A673 (cell line): ENCODE measurements around the gene CDH6. TPM values are rescaled to one million over a fixed set of nuclear protein-coding genes. Genes with fewer than 3 reads are reported as not detected.

Experiments
- BruUV-seq: library from RNA; stranded (reverse); fragments of 400-500 nt; replicated peaks from 2 replicates; lab custom pipeline; 2021; lab: Mats Ljungman, UMichigan
- CTCF ChIA-PET: fragments of 300-600 bp; sonication (Branson Sonifier 250); formaldehyde crosslinking; loops from one replicate; lab custom pipeline; 2022; ENCODE audit warnings: antibody characterized with exemption; lab: Charles Lee
- POLR2A ChIA-PET: fragments of 300-600 bp; sonication (Branson Sonifier 250); formaldehyde crosslinking; loops from one replicate; lab custom pipeline; 2022; ENCODE audit warnings: antibody characterized with exemption; ENCODE audit not compliant: low non-redundant PET; lab: Charles Lee
- DNase-seq: peaks from one replicate; pipeline ENCODE4 v3.0.0-alpha.2; 2015; ENCODE audit warnings: low spot score
- H3K27ac ChIP-seq: fragments of 200-600 bp; sonication (generic); 2 replicates; pipeline ENCODE4 v1.5.1; 2016; ENCODE audit warnings: mixed run types, low read depth, mild to moderate bottlenecking, mixed read lengths, antibody characterized with exemption, low read length; ENCODE audit not compliant: poor library complexity, severe bottlenecking
- H3K27me3 ChIP-seq: fragments of 200-600 bp; sonication (generic); replicated peaks from 2 replicates; pipeline ENCODE4 v1.6.1; 2017; ENCODE audit warnings: mixed run types, low read depth, mild to moderate bottlenecking, mixed read lengths, antibody characterized with exemption, low read length; ENCODE audit not compliant: insufficient read depth, poor library complexity
- H3K36me3 ChIP-seq: fragments of 200-600 bp; sonication (generic); 2 replicates; pipeline ENCODE4 v1.6.1; 2016; ENCODE audit warnings: mixed run types, mild to moderate bottlenecking, mixed read lengths, antibody characterized with exemption, low read length; ENCODE audit not compliant: insufficient read depth, poor library complexity, severe bottlenecking
- H3K4me1 ChIP-seq: fragments of 200-600 bp; sonication (generic); 2 replicates; pipeline ENCODE4 v1.6.1; 2017; ENCODE audit warnings: mixed run types, mild to moderate bottlenecking, mixed read lengths, antibody characterized with exemption, low read length; ENCODE audit not compliant: insufficient read depth, poor library complexity, severe bottlenecking
- H3K4me3 ChIP-seq: fragments of 200-600 bp; sonication (generic); 2 replicates; pipeline ENCODE4 v1.5.1; 2016; ENCODE audit warnings: low read depth, mixed run types, mild to moderate bottlenecking, mixed read lengths, low read length; ENCODE audit not compliant: poor library complexity, severe bottlenecking
- H3K9me3 ChIP-seq: fragments of 200-600 bp; sonication (generic); 2 replicates; pipeline ENCODE4 v1.6.1; 2016; ENCODE audit warnings: mixed run types, low read depth, mild to moderate bottlenecking, mixed read lengths, antibody characterized with exemption, low read length; ENCODE audit not compliant: poor library complexity, severe bottlenecking
- EZH2 ChIP-seq: fragments of 200-600 bp; sonication (generic); IDR thresholded peaks from 2 replicates; pipeline ENCODE4 v1.6.1; 2017; ENCODE audit warnings: borderline replicate concordance, low read depth, mild to moderate bottlenecking, mixed read lengths, antibody characterized with exemption, low read length; ENCODE audit not compliant: poor library complexity, severe bottlenecking
- intact Hi-C: fragments of 100-400 bp; cut with micrococcal nuclease; formaldehyde crosslinking; loops from one replicate; pipeline ENCODE4 v1.10.0; 2022; ENCODE audit not compliant: unreplicated experiment
- total RNA-seq: library from RNA; stranded (reverse); gene quantifications from 2 replicates; pipeline ENCODE4 v1.2.3, GENCODE V29; 2021
- TF ChIP-seq, protein P1 (sequence below): fragments of 300-800, 200-600 bp; sonication (generic); conservative IDR thresholded peaks from 2 replicates; pipeline ENCODE4 v1.5.1; 2017; ENCODE audit warnings: low read depth, mild to moderate bottlenecking, antibody characterized with exemption, low read length, moderate library complexity, mixed read lengths

Gene CDH6
- total RNA-seq, 1 experiment from 2014 or later, result 3.6 TPM

DNA sequence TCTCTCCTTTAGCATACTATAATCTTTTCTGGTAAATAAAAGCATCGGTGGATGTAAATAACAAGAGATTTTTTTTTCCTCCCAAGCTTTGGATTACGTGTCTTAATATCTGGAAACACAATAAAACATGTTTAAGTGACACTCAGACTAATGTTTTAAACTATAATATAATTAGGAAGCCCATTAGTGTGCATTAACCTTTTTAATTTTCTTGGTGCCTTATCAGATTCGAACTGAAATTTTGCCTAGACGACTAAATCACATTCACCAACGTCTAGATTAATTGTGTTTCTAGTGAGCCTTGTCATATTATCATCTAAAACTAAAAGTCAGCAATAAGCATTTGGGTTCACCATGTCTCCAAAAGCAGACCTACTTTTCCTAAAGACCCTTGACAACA is 110.2 kb downstream of the CDH6 start:
- no peak overlapping the region for H3K27ac ChIP-seq
- no TSS peak for BruUV-seq
- TF ChIP-seq EZH2, result no peak
- TF ChIP-seq, protein P1, sequence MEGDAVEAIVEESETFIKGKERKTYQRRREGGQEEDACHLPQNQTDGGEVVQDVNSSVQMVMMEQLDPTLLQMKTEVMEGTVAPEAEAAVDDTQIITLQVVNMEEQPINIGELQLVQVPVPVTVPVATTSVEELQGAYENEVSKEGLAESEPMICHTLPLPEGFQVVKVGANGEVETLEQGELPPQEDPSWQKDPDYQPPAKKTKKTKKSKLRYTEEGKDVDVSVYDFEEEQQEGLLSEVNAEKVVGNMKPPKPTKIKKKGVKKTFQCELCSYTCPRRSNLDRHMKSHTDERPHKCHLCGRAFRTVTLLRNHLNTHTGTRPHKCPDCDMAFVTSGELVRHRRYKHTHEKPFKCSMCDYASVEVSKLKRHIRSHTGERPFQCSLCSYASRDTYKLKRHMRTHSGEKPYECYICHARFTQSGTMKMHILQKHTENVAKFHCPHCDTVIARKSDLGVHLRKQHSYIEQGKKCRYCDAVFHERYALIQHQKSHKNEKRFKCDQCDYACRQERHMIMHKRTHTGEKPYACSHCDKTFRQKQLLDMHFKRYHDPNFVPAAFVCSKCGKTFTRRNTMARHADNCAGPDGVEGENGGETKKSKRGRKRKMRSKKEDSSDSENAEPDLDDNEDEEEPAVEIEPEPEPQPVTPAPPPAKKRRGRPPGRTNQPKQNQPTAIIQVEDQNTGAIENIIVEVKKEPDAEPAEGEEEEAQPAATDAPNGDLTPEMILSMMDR, result no peak
- H3K4me3 ChIP-seq, result no peak overlapping the region
- ChIA-PET POLR2A (no interaction called here), CTCF (no interaction called here)
- H3K4me1 ChIP-seq, result peaks cover 16% of the 10 kb centered on the region
- intact Hi-C loops, result no loop called here
- no peaks in the 10 kb centered on the region for H3K9me3 ChIP-seq
- H3K27me3 ChIP-seq, result no peaks in the 10 kb centered on the region
- DNase-seq, result no peak
- no peaks in the 10 kb centered on the region for H3K36me3 ChIP-seq

DNA sequence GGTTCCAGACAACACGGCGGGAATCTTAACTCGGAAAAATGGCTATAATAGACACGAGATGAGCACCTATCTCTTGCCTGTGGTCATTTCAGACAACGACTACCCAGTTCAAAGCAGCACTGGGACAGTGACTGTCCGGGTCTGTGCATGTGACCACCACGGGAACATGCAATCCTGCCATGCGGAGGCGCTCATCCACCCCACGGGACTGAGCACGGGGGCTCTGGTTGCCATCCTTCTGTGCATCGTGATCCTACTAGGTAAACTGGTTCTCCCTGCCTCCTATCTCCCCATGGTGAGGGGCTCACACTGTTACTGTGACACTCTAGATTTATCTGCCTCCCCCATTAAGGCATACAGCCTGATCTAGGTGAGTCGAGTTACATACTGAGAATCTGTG is 124.2 kb downstream of the CDH6 start:
- Histone ChIP-seq H3K36me3 (no peaks in the 10 kb centered on the region), H3K4me1 (no peaks in the 10 kb centered on the region), H3K4me3 (no peak overlapping the region), H3K9me3 (no peaks in the 10 kb centered on the region), H3K27me3 (no peaks in the 10 kb centered on the region), H3K27ac (no peak overlapping the region)
- TF ChIP-seq EZH2, result no peak
- TF ChIP-seq, protein P1, result no peak
- intact Hi-C loops, result no loop called here
- ChIA-PET POLR2A (no interaction called here), CTCF (no interaction called here)
- DNase-seq, result no peak
- BruUV-seq, result no TSS peak

DNA sequence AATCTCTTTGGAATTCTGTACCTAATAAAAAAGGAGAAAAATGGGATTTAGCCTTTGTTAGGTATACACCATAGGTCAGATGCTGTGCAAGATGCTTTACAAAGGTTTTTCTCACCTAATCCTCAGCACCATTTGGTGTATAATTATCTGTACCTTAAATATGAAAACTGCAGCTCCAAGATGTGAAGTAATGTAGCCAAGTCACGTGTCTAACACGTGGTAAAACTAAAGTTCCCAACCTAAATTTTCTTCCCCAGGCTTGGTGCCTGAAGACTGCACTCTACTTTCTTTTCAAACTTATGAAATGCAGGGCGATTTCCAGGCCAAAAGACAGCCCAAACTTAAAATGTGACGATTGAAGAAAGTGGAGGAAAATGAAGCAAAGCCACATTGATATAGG is 125.8 kb downstream of the CDH6 start:
- Histone ChIP-seq H3K4me3 (no peak overlapping the region), H3K27ac (no peak overlapping the region), H3K4me1 (no peaks in the 10 kb centered on the region), H3K9me3 (no peaks in the 10 kb centered on the region), H3K27me3 (no peaks in the 10 kb centered on the region), H3K36me3 (no peaks in the 10 kb centered on the region)
- TF ChIP-seq, protein P1, result no peak
- TF ChIP-seq EZH2, result no peak
- BruUV-seq, result no TSS peak
- intact Hi-C loops, result no loop called here
- ChIA-PET POLR2A (no interaction called here), CTCF (no interaction called here)
- no peak for DNase-seq
